Measurements from ENCODE around the gene SIPA1L2. TPM values are rescaled to one million over a fixed set of nuclear protein-coding genes. Genes with fewer than 3 reads are reported as not detected.

SIPA1L2 gene
- total RNA-seq, 1 donor from 2014 or later, result 11.7 TPM

GRCh38 chr1:232644209-232644608 lies 14.3 kb upstream of the SIPA1L2 start:
- DNase-seq (ENCODE audit: low read depth in 2 of 2), result no peak

DNA sequence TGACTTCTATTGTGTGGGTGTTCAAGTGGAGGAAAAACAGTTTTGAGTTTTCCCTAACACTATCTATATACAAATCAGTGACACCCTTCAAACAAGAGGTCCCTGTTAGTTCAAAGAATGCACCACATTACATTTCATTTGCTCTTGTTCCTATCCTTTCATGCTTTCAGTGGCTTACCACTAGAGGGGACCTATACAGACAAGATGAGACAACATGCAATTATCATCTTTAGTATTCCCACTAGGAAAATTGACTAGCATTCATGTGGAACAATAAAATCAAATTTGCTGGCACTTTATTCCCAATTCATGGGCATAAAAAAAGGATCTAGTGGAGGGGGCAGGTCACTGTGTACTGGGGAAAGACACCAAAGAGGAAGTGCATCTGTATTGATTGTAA lies 13.3 kb upstream of the SIPA1L2 start:
- no peak for DNase-seq (ENCODE audit: low read depth in 2 of 2)

DNA sequence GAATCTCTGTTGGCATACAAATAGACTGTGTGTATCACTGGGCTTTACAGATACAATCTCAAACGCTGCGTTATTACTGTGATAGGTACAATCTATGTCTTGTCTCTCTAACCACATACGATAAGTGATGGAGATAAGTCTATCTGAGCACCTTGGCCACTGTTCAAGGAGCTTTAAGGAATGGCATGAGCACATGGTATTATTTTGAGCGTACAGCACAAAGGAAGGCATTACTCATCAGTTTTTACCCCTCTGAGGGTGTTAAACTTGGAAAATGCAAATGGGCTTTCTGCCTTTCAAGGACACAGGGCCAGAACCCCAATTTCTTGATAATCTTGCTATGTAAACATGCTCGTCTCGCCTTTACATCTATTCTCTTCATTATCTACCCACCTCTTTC lies 11.6 kb upstream of the SIPA1L2 start:
- DNase-seq (ENCODE audit: low read depth in 2 of 2), result no peak

GRCh38 chr1:232636799-232637198 lies 6.9 kb upstream of the SIPA1L2 start:
- DNase-seq (ENCODE audit: low read depth in 2 of 2), result no peak

DNA sequence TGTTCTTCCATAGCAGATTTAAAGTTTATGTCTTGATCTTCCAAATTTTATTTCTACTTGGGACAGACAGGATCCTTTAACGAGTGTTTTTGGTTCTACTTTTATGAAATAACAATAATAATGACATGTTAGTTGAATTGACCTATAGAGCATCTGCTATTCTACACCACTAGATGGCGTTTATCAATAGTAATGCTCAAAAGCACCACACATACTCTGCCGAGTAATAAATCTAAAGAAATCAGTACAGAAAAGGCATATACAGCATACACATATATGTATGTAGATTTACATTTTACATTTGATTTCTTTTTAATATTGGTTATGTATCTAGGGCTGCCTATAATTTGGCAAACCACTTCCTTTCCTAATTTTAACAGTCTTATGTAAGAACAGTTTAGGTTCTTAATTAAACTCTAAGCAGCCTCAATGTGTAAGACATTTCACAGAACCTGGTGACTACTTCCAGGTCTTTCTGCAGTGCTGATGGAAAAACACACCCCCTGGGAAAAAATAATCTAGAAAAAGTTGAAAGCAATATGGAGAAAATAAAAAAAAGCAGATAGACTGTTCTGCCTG lies 5.9 kb upstream of the SIPA1L2 start:
- DNase-seq (ENCODE audit: low read depth in 2 of 2), result peak; percentile 45 to 67

GRCh38 chr1:232635279-232635678 lies 5.3 kb upstream of the SIPA1L2 start:
- no peak for DNase-seq (ENCODE audit: low read depth in 2 of 2)

- no peak for DNase-seq (ENCODE audit: low read depth in 2 of 2)
These were observed 4.2 kb upstream of the SIPA1L2 start for GRCh38 chr1:232634096-232634495.

DNA sequence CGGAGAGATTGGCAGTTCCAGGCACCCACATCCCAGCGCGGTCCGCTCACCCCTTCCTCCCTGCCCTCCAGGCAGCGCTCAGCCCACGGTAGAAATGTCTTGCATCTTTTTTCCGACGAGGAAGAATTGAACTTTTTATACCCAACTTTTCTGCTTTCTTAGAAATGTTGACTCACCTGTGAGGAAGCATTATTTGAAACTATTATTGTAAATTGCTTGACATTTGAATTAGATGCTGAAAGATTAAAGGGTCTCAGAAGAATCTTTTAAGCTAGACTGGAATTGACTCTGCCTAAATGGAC lies 912 bp upstream of the SIPA1L2 start:
- no peak for DNase-seq (ENCODE audit: low read depth in 2 of 2)

- DNase-seq (ENCODE audit: low read depth in 2 of 2), result peak in 1 of 2 donors; percentile 30
These were observed 485 bp downstream of the SIPA1L2 start for GRCh38 chr1:232629250-232630046.

- peak in 1 of 2 donors; percentile 53 for DNase-seq (ENCODE audit: low read depth in 2 of 2)
These were observed 1.3 kb downstream of the SIPA1L2 start for GRCh38 chr1:232628335-232629249.

GRCh38 chr1:232627645-232628334 lies 2.1 kb downstream of the SIPA1L2 start:
- peak in 1 of 2 donors; percentile 45 for DNase-seq (ENCODE audit: low read depth in 2 of 2)

DNA sequence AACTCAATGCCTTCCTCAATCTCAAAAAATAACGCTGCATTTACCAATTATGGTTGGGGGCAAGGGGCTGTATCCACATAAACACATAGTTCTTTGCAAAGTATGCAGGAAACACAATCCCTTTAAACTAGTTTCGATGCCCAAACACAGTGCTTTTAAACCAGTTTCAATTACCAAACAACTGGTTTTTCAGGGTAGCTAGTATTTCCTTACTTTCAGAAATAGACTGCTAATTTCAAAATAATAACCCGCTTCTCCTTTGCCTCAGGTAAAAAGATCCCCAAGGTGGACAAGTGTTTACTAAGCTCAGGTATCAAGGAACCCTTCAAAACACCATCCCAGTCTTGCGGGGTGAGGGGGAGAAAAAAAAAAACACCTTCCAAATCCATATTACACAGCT lies 2.8 kb downstream of the SIPA1L2 start:
- DNase-seq (ENCODE audit: low read depth in 2 of 2), result no peak

DNA sequence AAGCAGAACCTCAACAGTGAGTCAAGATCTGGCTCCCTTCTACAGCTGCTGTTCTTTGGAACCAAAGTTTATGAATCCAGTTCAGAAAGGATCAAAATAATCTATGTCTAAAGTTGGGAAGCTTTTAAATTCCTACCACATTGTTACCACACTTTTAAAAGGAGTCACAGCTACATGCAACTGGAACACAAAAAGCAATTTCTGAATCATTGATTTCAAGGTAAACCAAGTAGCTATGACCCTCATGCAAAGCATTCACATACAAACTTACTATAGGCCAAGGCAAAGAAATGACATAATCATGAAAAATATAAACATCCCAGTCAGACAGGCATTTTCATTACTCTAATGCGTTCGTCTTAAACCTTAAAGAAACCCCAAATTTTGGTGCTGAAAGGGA lies 3.5 kb downstream of the SIPA1L2 start:
- no peak for DNase-seq (ENCODE audit: low read depth in 2 of 2)

- no peak for DNase-seq (ENCODE audit: low read depth in 2 of 2)
These were observed 4.5 kb downstream of the SIPA1L2 start for GRCh38 chr1:232625319-232625868.

DNA sequence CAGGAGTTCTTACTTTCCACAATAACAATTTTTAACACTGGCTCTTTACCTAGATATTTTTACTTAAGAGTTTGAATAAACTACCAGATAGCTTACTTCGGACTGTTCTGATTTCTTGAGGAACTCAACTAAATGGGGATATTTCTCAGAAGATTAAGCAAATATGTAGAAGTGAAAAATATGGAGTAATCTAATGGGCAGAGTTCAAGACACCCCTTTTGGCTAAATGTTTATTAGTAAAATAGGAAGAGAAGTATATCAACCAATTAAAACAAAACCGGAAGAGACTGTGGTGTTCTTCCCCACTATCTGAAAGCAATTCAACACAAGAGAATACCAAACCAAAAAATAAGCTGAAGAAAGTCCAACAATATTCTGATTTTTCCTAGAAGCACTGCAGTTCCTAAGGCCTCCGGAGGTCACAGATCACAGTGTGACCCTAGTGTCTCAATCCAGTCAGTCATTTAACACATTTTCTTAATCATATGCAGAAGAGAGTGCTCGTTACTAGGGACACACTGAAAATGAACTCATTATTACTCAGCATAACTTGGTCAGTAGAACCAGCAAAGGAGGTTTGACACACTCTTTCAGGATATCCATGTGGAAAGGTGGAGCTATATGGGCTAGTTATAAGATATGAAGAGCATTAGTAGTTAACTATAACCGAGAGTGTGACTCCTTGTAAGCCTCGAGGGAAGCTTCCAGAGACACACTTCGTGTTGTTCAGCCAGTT lies 5.2 kb downstream of the SIPA1L2 start:
- DNase-seq (ENCODE audit: low read depth in 2 of 2), result no peak

- no peak for DNase-seq (ENCODE audit: low read depth in 2 of 2)
These were observed 7.0 kb downstream of the SIPA1L2 start for GRCh38 chr1:232622981-232623380.

DNA sequence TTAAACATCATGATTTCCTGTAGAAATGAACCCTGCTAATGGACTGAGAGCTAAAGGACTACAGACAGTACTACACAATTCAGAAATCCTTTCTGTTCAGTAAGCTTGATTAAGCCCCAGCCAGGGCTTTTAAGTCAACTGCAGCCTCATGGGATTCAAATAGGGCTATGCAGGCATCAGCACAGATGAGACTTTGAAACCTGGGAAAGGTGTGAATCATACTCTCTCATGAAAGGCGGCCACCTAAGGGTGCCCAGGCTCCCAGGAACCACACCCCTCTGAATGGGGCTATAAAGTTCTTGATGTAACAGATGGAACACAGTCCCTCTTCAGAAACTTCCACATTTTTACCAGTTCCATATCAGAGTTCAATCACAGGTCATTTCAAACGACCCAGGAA lies 7.6 kb downstream of the SIPA1L2 start:
- DNase-seq (ENCODE audit: low read depth in 2 of 2), result no peak

GRCh38 chr1:232621050-232621449 lies 8.9 kb downstream of the SIPA1L2 start:
- DNase-seq (ENCODE audit: low read depth in 2 of 2), result no peak

DNA sequence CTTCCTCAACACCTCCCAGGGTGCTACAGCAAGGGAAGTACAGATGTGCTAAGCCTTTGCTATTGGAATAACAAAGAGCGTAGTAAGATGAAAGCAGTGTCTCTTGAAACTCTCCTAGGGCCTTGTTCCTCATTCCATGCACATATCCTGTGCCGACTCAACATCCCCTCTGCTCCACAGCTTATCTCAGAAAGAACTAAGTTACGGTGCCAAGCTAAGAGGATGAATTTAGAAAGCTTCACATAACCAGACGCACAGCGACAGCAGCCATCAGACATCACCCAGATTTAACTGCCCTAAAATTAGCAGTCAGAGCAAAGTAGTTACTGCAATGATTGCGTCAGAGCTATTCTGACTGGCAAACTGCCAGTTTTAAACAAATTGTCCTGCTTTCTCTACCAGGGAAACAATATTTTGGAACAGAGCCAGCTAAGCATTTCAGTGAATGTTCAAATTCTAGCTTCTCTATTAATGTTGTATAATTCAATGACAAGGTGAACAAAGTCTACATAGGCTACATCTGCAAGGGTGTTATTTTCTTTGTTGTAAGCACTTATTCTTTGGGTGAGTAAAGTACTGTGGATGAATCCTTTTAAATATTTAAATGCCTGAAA lies 9.5 kb downstream of the SIPA1L2 start:
- DNase-seq (ENCODE audit: low read depth in 2 of 2), result peak; percentile 89 to 90

DNA sequence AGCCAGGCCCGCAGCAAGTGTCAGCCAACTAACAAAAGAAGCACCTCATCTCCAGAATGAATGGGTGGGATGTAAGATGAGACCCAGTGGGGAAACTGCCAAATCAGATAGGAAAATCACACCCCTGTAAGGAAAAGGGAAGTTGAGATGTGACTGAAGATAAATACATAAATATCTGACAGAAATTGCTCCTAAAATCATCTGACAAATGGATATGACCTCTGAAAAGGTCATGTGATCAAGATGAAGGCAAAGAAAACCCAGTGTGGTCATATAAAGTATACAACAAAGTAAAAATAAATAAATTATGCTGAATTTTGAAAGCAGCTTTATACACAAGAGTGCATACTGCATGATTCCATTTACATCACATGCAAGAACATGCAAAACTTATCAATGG lies 12.7 kb downstream of the SIPA1L2 start:
- no peak for DNase-seq (ENCODE audit: low read depth in 2 of 2)
